GM23338 (cell line): ENCODE results near the gene PGBD4. TPM values are rescaled to one million over a fixed set of nuclear protein-coding genes. Genes with fewer than 3 reads are reported as not detected.

Source experiments
- ATAC-seq: fragments of 200-7000 bp; cut with Tn5 transposase; 3 replicates; pipeline ENCODE4 v1.9.1; 2020
- DNase-seq: peaks from one replicate; pipeline ENCODE4 v3.0.0-alpha.2; 2015; ENCODE audit warnings: low spot score
- H2AFZ ChIP-seq: fragments of 200-600 bp; sonication (generic); 2 replicates; pipeline ENCODE4 v1.8.0; 2016; ENCODE audit warnings: antibody characterized with exemption, mild to moderate bottlenecking, moderate library complexity
- H3F3A ChIP-seq: fragments of 200-600 bp; sonication (generic); replicated peaks from 2 replicates; pipeline ENCODE4 v1.8.0; 2017; ENCODE audit warnings: antibody characterized with exemption, mixed run types, low read depth
- H3K27ac ChIP-seq: fragments of 200-600 bp; sonication (generic); 2 replicates; pipeline ENCODE4 v1.6.1; 2016; ENCODE audit warnings: low read depth
- H3K27me3 ChIP-seq: fragments of 200-600 bp; sonication (generic); 2 replicates; pipeline ENCODE4 v1.8.0; 2016; ENCODE audit warnings: mild to moderate bottlenecking, mixed run types, moderate library complexity; ENCODE audit not compliant: insufficient read depth
- H3K36me3 ChIP-seq: fragments of 200-600 bp; sonication (generic); 2 replicates; pipeline ENCODE4 v1.8.0; 2016; ENCODE audit warnings: mild to moderate bottlenecking; ENCODE audit not compliant: insufficient read depth
- H3K4me1 ChIP-seq: fragments of 200-600 bp; sonication (generic); 2 replicates; pipeline ENCODE4 v1.8.0; 2016; ENCODE audit warnings: mild to moderate bottlenecking, moderate library complexity; ENCODE audit not compliant: insufficient read depth
- H3K4me2 ChIP-seq: fragments of 200-600 bp; sonication (generic); 2 replicates; pipeline ENCODE4 v1.7.1; 2017; ENCODE audit warnings: mixed run types
- H3K4me3 ChIP-seq: fragments of 200-600 bp; sonication (generic); 2 replicates; pipeline ENCODE4 v1.6.1; 2016; ENCODE audit warnings: mixed run types
- H3K79me2 ChIP-seq: fragments of 200-600 bp; sonication (generic); replicated peaks from 2 replicates; pipeline ENCODE4 v1.8.0; 2017; ENCODE audit warnings: mild to moderate bottlenecking; ENCODE audit not compliant: insufficient read depth
- H3K9me2 ChIP-seq: fragments of 200-600 bp; sonication (generic); 2 replicates; pipeline ENCODE4 v1.8.0; 2017; ENCODE audit not compliant: insufficient read depth
- H4K20me1 ChIP-seq: fragments of 200-600 bp; sonication (generic); replicated peaks from 2 replicates; pipeline ENCODE4 v1.8.0; 2017; ENCODE audit warnings: mild to moderate bottlenecking; ENCODE audit not compliant: insufficient read depth
- H3K27ac Mint-ChIP-seq: 2 replicates; pipeline ENCODE4 v1.8.0; 2020; ENCODE audit warnings: inconsistent platforms, mild to moderate bottlenecking, moderate library complexity, mixed read lengths
- H3K27me3 Mint-ChIP-seq: 3 replicates; pipeline ENCODE4 v1.8.0; 2022; ENCODE audit warnings: low read depth, mild to moderate bottlenecking, moderate library complexity, mixed read lengths, inconsistent platforms; ENCODE audit not compliant: insufficient read depth, poor library complexity
- H3K36me3 Mint-ChIP-seq: 3 replicates; pipeline ENCODE4 v1.8.0; 2021; ENCODE audit warnings: low read depth, mild to moderate bottlenecking, inconsistent platforms, moderate library complexity, mixed read lengths
- H3K4me1 Mint-ChIP-seq: 3 replicates; pipeline ENCODE4 v1.8.0; 2020; ENCODE audit warnings: mild to moderate bottlenecking, inconsistent platforms, mixed read lengths
- H3K4me3 Mint-ChIP-seq: 3 replicates; pipeline ENCODE4 v1.8.0; 2021; ENCODE audit warnings: moderate library complexity, mild to moderate bottlenecking, inconsistent platforms, mixed read lengths
- H3K9me3 Mint-ChIP-seq: 3 replicates; pipeline ENCODE4 v1.8.0; 2020; ENCODE audit warnings: moderate library complexity, mild to moderate bottlenecking, inconsistent platforms, mixed read lengths
- CREB1 ChIP-seq: fragments of 250-450 bp; sonication (Bioruptor Pico); IDR thresholded peaks from 2 replicates; pipeline ENCODE4 v1.5.0; 2020; ENCODE audit warnings: low read depth, mild to moderate bottlenecking, moderate library complexity
- EZH2 ChIP-seq: fragments of 200-600 bp; sonication (generic); IDR thresholded peaks from one replicate; pipeline ENCODE4 v1.8.0; 2017; ENCODE audit warnings: antibody characterized with exemption, mild to moderate bottlenecking, low read depth; ENCODE audit not compliant: unreplicated experiment
- EZH2phosphoT487 ChIP-seq: fragments of 200-600 bp; sonication (generic); IDR thresholded peaks from one replicate; pipeline ENCODE4 v1.8.1; 2018; ENCODE audit warnings: antibody characterized with exemption; ENCODE audit not compliant: unreplicated experiment
- JUNB ChIP-seq: IDR thresholded peaks from one replicate; pipeline ENCODE4 v1.6.1; 2016; ENCODE audit warnings: antibody characterized with exemption; ENCODE audit not compliant: unreplicated experiment
- NANOG ChIP-seq: IDR thresholded peaks from 2 replicates; pipeline ENCODE4 v1.6.1; 2016; ENCODE audit warnings: antibody characterized with exemption, borderline replicate concordance
- POLR2AphosphoS5 ChIP-seq: IDR thresholded peaks from 2 replicates; pipeline ENCODE4 v1.6.1; 2016; ENCODE audit warnings: antibody characterized with exemption, low read depth
- ZNF114 ChIP-seq: fragments of 250-450 bp; sonication (Bioruptor Pico); IDR thresholded peaks from 2 replicates; pipeline ENCODE4 v1.5.0; 2020; ENCODE audit warnings: mild to moderate bottlenecking, moderate library complexity
- ZNF331 ChIP-seq: fragments of 250-450 bp; sonication (Bioruptor Pico); IDR thresholded peaks from 2 replicates; pipeline ENCODE4 v1.5.0; 2020; ENCODE audit warnings: low read depth, mild to moderate bottlenecking, moderate library complexity
- polyA plus RNA-seq: library from polyadenylated mRNA; unstranded; fragments of >200 nt; fragmentation: Nextera tagmentation; extraction: Ambion mirVana; gene quantifications from 2 replicates; pipeline ENCODE4 v1.2.1, GENCODE V29; 2016
- total RNA-seq: library from RNA; depleted of rRNA; stranded (reverse); fragments of >200 nt; shearing (Covaris generic); gene quantifications from 2 replicates; pipeline ENCODE4 v1.2.3, GENCODE V29; 2014
- TF ChIP-seq, protein P1 (sequence below): IDR thresholded peaks from 2 replicates; pipeline ENCODE4 v1.6.1; 2016; ENCODE audit warnings: antibody characterized with exemption
- TF ChIP-seq, protein P2 (sequence below), 2 experiments: fragments of 200-600 bp in 1 of 2; sonication (generic) in 1 of 2; conservative IDR thresholded peaks; 2 replicates each; pipeline versions ENCODE4 v1.5.1 to v1.6.1; 2016 to 2017; ENCODE audit warnings: antibody characterized with exemption in 2 of 2, low read depth in 2 of 2, mild to moderate bottlenecking in 2 of 2, moderate library complexity in 1 of 2

The PGBD4 gene
- total and polyA plus RNA-seq, 2 experiments from 2014 or later = 0.50 to 0.66 TPM

DNA sequence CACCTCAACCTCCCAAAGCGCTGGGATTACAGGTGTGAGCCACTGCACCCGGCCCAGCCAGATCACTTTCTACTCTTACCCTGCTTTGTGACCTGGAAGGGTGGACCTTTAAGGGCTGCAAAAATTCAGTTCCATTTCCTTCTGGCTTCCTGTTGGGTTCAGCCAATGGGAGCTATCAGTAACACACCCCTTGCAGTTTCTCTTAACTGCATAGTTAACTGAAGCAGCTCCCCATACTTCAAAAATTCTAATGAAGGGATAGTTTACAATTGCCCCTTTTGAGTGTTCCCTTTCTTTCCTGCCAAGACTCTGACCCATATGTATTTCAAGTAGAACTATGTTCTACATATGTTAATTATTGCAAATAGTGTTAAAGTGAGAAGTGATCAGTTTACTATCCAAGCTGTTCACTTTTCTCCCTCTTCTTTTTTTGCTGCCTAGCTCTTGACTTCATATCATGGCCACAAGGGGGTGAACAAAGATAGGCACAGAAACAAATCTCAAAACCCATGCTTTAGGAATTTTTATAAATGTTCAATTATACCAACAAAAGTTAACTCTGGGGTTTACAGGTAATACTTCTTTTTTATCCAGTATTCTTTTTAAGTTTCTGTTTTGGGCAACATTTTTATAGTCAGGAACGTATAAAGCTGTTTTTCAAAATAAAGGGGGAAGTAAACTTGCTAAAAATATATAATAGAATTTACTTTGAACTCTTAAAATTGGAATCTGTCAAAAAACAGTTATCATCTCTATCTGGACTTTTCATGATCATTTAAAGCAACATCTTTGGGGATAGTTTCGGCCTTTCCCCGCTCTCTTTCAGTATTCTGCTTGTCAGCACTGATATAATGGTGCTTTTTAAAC is 8.1 kb downstream of the PGBD4 start:
- H3K27ac Mint-ChIP-seq = no peak overlapping the region
- ATAC-seq = peak; percentile 69

DNA sequence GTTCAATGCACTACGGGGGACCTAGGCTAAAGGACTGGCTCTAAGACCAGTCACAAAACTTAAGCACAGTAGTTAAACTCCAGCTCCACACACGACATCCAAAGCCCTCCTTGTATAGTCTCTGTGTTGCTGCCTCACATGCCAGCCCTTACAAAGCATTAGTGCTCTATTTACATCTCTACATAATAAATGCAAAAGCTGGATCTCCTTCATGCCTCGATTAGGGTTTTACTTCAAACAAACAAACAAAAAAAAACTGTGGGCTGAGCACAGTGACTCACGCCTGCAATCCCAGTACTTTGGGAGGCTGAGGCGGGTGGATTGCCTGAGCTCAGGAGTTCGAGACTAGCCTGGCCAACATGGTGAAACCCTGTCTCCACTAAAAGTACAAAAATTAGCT is 9.6 kb downstream of the PGBD4 start:
- H3K4me1 Mint-ChIP-seq = peaks cover 6% of the 10 kb centered on the region; the same call in 2 of the 3 replicates
- Histone ChIP-seq H3K9me2 (no peaks in the 10 kb centered on the region), H3F3A (no peaks in the 10 kb centered on the region), H3K27me3 (no peaks in the 10 kb centered on the region), H3K79me2 (no peaks in the 10 kb centered on the region), H2AFZ (peak overlapping the region; percentile 33), H4K20me1 (no peaks in the 10 kb centered on the region), H3K4me2 (no peak overlapping the region), H3K4me1 (no peaks in the 10 kb centered on the region), H3K4me3 (no peak overlapping the region), H3K36me3 (no peaks in the 10 kb centered on the region), H3K27ac (no peak overlapping the region)
- H3K9me3 Mint-ChIP-seq = no peaks in the 10 kb centered on the region; the same call in 2 of the 3 replicates
- no peaks in the 10 kb centered on the region for H3K36me3 Mint-ChIP-seq
- ATAC-seq (no peak; the same call in 2 of the 3 replicates), DNase-seq (no peak)
- no peak overlapping the region for H3K4me3 Mint-ChIP-seq
- H3K27ac Mint-ChIP-seq = no peak overlapping the region; the same call in 1 of the 2 replicates
- peaks cover 8% of the 10 kb centered on the region for H3K27me3 Mint-ChIP-seq
- TF ChIP-seq EZH2 (no peak), CREB1 (CRISPR knock-in tag) (no peak), JUNB (no peak), ZNF331 (CRISPR knock-in tag) (no peak), EZH2phosphoT487 (no peak), POLR2AphosphoS5 (no peak), NANOG (no peak)
- TF ChIP-seq, protein P1, sequence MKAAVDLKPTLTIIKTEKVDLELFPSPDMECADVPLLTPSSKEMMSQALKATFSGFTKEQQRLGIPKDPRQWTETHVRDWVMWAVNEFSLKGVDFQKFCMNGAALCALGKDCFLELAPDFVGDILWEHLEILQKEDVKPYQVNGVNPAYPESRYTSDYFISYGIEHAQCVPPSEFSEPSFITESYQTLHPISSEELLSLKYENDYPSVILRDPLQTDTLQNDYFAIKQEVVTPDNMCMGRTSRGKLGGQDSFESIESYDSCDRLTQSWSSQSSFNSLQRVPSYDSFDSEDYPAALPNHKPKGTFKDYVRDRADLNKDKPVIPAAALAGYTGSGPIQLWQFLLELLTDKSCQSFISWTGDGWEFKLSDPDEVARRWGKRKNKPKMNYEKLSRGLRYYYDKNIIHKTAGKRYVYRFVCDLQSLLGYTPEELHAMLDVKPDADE = no peak
- TF ChIP-seq, protein P2, sequence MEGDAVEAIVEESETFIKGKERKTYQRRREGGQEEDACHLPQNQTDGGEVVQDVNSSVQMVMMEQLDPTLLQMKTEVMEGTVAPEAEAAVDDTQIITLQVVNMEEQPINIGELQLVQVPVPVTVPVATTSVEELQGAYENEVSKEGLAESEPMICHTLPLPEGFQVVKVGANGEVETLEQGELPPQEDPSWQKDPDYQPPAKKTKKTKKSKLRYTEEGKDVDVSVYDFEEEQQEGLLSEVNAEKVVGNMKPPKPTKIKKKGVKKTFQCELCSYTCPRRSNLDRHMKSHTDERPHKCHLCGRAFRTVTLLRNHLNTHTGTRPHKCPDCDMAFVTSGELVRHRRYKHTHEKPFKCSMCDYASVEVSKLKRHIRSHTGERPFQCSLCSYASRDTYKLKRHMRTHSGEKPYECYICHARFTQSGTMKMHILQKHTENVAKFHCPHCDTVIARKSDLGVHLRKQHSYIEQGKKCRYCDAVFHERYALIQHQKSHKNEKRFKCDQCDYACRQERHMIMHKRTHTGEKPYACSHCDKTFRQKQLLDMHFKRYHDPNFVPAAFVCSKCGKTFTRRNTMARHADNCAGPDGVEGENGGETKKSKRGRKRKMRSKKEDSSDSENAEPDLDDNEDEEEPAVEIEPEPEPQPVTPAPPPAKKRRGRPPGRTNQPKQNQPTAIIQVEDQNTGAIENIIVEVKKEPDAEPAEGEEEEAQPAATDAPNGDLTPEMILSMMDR (conservative IDR thresholded peaks at IDR 0.05; ENCODE audit: low read depth in 2 of 2) = no peak

More for the DNA sequence above, 8.1 kb downstream of the PGBD4 start:
- Histone ChIP-seq H3K4me2 (no peak overlapping the region), H3K27me3 (no peaks in the 10 kb centered on the region), H3K4me1 (no peaks in the 10 kb centered on the region), H3K79me2 (no peaks in the 10 kb centered on the region), H3K27ac (no peak overlapping the region), H3K4me3 (no peak overlapping the region), H3K36me3 (no peaks in the 10 kb centered on the region), H4K20me1 (no peaks in the 10 kb centered on the region), H2AFZ (peak overlapping the region; percentile 35; the same call in 1 of the 2 replicates), H3F3A (no peaks in the 10 kb centered on the region), H3K9me2 (no peaks in the 10 kb centered on the region)
- Mint-ChIP-seq H3K27me3 (peaks cover 8% of the 10 kb centered on the region), H3K9me3 (no peaks in the 10 kb centered on the region; the same call in 2 of the 3 replicates), H3K4me3 (no peak overlapping the region), H3K36me3 (no peaks in the 10 kb centered on the region), H3K4me1 (peaks cover 6% of the 10 kb centered on the region; the same call in 2 of the 3 replicates)
- DNase-seq = peak; percentile 71
- TF ChIP-seq, protein P2 (conservative IDR thresholded peaks at IDR 0.05; ENCODE audit: low read depth in 2 of 2) = peak; percentile 76 to 94
- TF ChIP-seq, protein P1 = no peak
- TF ChIP-seq CREB1 (CRISPR knock-in tag) (no peak), ZNF331 (CRISPR knock-in tag) (no peak), ZNF114 (CRISPR knock-in tag) (no peak)
